HG02938 (cell line): Measurements from ENCODE around the gene RPUSD2.

Source experiments
- ATAC-seq: cut with Tn5 transposase; IDR thresholded peaks from one replicate; pipeline ENCODE4 v1.9.1; 2021; ENCODE audit warnings: mild to moderate bottlenecking, moderate library complexity; ENCODE audit not compliant: unreplicated experiment

Gene RPUSD2

GRCh38 chr15:40613080-40613479, 44.0 kb downstream of the RPUSD2 start:
- ATAC-seq: no peak

- no peak for ATAC-seq
These were observed 48.9 kb downstream of the RPUSD2 start for GRCh38 chr15:40618023-40618422.

- ATAC-seq: no peak
These were observed 49.8 kb downstream of the RPUSD2 start for GRCh38 chr15:40618906-40619305.

- ATAC-seq: no peak
These were observed 54.3 kb downstream of the RPUSD2 start for GRCh38 chr15:40623361-40623760.
